T-helper 1 cell treated with Interleukin-12 subunit alpha and Interleukin-12 subunit beta and Interleukin-4 antibody, amounts not matched to agents 30 ng/mL and 1 ng/mL, for 36 hours (primary cell): ENCODE results near the gene ALG12. TPM values are rescaled to one million over a fixed set of nuclear protein-coding genes. Genes with fewer than 3 reads are reported as not detected.

Experiments
- intact Hi-C: fragments of 100-400 bp; cut with micrococcal nuclease; formaldehyde crosslinking; loops from one replicate; pipeline ENCODE4 v1.15.1; 2024
- total RNA-seq: library from RNA; stranded (reverse); gene quantifications from 2 replicates; pipeline ENCODE4 v1.2.3, GENCODE V29; 2022

The ALG12 gene
- total RNA-seq, 1 donor from 2014 or later, result 21.1 TPM

DNA sequence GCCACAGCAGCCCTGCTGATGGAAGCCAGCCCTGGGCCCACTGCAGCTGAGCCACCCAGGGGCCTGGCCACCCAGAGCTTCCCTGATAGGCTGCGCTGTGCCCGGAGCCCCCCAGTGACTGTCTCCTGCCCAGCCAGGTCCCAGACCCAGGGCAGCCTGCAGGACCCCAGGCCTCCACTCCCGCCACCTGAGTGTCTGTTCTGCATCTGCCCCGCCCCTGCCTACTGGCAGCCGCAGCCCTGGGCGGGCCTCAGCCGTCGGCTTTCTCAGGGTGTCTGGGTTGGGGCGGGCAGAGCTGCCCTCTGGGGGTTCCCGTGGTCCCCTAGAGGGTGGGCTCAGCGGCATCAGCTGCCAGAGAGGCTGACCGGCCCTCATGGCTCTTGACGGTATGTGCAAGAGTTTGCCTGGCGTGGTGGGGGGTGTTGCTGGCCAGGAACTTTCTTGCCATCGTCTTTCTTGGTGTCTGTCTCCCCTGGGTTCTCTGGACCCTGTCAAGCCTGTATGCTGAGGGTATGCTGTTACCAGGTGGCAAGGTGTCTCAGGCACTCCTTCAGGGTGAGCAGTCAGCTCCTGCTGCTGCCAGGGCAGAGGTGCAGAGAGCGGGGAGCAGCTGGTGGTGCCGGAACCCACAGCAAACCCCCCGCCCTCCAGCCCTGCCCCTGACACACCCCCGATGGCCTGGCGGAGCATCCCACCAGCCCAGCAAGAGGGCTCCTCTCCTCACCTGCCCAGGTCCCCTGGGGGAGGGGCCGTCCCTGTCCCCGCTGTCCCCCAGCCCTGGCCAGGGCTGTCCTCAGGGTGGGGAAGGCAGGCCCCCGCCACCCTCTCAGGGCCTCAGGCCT is 30.1 kb upstream of the ALG12 start:
- intact Hi-C loops, result no loop called here

DNA sequence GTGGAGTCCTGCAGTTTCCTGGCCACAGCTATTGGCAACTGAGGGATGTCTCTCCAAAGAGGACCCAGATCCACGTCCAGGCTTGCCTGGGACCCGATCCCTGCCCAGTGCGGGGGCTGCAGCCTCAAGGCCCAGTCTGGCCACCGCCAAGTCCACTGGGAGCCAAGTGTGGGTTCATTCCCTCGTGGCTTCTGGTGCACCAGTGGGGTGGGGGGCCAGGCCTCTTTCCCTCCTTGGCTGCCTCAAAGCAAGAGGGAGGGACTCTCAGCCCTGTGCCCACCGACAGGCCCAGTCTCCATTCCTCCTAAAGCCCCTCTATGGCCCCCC is 29.0 kb upstream of the ALG12 start:
- intact Hi-C loops, result no loop called here

DNA sequence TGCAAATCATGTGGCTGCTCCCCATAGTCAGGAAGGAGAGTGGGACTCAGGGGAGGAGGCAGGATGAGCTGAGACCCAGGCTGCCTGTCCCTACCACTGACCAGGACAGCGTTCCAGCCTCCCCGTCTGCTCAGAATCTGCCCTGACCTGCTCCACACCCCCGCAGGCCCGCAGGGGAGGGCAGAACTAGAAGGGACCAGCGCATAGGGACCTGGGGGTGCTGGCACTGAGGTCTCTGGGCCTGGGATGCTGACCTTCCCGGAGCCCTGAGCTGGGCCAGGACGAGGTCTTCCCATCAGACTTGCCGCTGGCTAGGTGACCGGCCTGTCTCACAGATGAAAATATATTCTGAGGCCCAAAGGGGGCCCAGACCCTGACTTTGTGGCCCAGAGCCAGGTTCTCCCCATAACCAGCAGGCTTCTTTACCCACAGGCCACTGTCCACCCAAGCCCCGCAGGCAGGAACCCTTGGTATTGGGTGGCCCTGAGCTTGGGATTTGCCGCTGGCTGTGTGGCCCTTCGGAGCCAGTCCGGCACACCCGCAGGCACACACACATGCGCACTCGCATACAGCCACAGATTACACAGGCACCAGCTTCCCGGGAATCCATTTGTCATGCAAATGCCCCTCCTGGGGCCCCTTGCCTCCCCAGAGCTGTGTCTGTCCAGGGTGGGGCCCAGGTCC is 28.5 kb upstream of the ALG12 start:
- intact Hi-C loops, result no loop called here

DNA sequence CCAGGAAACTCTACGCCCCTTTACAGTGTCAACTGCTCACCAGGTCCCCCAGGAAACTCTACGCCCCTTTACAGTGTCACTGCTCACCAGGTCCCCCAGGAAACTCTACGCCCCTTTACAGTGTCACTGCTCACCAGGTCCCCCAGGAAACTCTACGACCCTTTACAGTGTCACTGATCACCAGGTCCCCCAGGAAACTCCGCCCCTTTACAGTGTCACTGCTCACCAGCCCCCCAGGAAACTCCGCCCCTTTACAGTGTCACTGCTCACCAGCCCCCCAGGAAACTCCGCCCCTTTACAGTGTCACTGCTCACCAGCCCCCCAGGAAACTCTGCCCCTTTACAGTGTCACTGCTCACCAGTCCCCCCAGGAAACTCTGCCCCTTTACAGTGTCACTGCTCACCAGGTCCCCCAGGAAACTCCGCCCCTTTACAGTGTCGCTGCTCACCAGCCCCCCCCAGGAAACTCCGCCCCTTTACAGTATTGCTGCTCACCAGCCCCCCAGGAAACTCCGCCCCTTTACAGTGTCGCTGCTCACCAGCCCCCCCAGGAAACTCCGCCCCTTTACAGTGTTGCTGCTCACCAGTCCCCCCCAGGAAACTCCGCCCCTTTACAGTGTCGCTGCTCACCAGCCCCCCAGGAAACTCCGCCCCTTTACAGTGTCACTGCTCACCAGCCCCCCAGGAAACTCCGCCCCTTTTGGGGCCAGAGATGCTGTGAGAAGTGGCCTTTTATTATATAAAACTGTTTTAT is 27.0 kb upstream of the ALG12 start:
- intact Hi-C loops, result loop anchor here (1.0 kb wide), 2 partner anchors 9 to 15 kb away; partner anchors contain the start of gene PIM3

GRCh38 chr22:49944399-49944891 is 26.2 kb upstream of the ALG12 start:
- intact Hi-C loops, result no loop called here

GRCh38 chr22:49943771-49944398 is 25.6 kb upstream of the ALG12 start:
- intact Hi-C loops, result no loop called here

DNA sequence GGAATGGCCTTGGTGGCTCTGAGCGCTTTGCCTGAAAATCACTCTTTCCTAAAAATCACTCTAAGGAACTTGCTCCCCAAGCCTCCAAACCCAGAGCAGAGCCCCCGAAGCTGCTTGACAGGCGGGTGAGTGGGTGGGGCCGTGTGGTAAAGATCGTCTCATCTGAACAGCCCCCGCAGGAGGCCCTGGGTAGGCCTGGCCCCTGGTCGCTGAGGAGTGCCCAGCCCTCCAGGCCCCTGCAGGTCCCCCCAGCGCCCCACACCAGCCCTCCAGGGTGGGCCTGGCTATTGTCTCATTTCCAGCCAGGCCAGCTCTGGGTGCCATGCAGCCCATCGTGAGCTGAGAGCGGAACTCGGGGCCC is 25.1 kb upstream of the ALG12 start:
- intact Hi-C loops, result no loop called here

GRCh38 chr22:49942565-49943404 is 24.5 kb upstream of the ALG12 start:
- intact Hi-C loops, result no loop called here

DNA sequence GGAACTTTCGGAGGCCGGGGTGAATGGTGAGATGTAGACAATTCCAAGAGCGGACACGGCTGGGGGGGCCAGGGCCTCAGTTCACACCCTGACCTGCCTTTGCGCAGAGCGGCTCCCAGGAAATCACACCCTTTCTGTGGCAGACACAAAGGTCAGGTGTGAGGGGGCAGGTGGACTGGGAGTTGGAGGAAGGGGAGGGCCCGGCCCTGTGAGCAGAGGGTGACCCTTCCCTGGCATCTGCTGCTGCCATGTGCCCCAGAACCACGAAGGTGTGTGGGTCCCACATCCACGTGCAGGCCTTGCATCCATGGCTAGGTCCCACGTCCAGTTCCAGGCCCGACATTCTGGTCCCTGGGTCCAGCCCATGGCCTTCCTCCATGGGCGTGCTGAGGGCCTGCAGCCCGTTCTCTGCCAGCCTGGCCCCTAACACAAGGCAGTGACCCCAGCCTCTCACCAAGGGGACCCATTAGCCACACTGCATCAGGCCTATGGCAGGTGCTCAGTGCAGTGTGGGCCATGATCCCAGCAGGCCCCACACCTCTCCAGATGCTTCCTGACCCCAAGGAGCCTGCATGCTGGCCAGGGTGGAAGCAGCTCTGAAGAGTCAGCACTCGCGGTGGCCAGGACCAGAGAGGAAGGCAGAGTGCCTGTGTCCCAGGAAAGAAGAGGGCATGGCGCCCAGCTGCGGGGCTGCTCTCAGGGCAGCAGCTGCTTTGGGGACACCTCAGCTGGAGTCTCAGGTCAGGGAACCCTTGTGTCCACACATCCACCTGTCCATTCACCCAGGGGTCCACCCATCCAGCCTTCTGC is 23.5 kb upstream of the ALG12 start:
- intact Hi-C loops, result no loop called here

GRCh38 chr22:49938565-49939136 is 20.4 kb upstream of the ALG12 start:
- intact Hi-C loops, result loop anchor here (5.0 kb wide), 1 partner anchor 254 kb away; no protein-coding TSS in a partner anchor

DNA sequence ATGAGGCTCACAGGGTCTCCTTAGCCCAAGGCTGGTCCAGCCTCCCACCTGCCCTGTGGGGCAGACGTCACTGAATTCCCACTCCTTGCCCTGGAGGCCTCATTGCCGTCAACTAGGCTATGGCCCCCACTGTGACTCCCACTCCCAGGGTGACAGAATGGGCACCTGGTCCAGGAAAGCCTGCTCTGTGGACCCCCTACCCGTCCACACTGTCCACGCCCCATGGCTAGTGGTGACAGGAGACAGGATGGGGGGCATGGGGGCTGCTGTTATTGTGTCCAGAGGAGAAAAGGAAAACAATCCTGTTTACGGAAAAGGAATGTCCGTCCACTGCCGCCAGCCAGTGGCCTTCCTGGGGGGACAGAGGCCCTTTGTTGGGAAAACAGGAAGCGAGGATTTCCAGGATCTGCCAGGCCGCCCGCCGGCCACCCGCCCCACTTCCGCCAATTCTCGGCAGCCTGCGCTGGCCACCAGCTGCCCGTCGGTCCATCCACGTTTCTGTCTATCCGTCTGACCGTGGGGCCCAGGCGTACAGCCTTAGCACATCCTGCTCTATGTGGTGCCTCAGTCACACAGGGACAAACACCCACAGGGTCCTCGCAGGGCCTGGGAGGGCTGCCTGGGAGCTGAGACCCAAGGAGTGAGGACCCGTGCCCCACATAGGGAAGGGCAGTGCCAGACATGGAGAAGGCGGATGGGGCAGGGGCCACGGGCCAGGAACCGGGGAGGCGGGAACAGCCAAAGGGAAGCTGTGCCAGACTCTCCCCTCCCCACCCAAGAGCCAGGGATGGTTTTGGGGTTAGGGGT is 19.7 kb upstream of the ALG12 start:
- intact Hi-C loops, result loop anchor here (2.0 to 5.0 kb wide), 2 partner anchors 33 to 254 kb away; no protein-coding TSS in a partner anchor

- intact Hi-C loops, result loop anchor here (1.0 to 5.0 kb wide), 5 partner anchors 8 to 255 kb away; partner anchors contain the start of genes ALG12, CRELD2 and PIM3
Measured at GRCh38 chr22:49936973-49937757, 18.9 kb upstream of the ALG12 start.

DNA sequence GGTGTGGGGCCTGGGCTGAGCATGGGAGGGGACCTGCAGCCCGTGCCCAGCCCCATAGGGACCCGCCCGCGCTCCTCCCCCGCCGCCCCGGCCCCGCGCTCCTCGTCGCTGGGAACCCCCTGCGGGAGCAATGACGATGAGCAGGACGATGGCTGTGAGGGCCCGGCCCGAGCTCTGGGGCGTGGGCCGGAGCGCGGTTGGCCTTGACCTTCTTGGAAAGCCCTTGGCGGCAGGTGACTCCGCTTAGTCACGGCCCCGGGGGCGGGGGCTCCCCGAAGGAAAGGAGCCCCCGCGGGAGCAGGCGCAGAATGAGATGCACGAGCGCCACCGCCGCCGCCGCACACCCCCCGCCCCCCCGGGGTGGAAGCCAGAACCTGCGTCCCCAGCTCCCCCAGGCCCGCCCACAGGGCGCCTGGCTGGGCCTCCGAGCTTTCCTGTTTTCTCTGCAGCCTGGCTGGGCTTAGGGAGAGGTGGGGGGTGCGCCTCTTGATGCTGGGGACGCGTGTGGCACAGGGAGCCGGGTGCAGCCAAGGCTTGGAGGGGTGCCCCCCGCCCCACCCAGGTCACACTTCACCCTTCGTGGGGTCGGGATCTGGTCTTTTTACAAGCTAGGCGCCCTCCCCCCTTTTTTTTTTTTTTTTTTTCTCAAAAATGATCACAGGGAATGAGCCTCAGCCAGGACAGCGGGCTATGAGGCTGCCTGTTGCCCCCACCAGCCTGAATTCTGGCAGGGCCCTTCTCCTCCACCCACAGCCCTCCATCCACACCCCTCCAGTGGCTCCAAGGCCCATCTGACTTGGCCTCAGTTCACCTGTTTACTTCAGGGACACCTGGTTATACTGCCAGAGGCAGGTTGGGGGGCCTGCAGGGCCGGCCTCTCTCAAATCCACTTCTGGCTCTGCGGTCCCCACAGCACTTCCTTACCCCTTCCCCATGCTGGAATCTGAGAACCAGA is 18.1 kb upstream of the ALG12 start:
- intact Hi-C loops, result loop anchor here (1.0 to 5.0 kb wide), 5 partner anchors 9 to 256 kb away; partner anchors contain the start of genes ALG12, CRELD2 and PIM3

GRCh38 chr22:49935561-49935960 is 17.3 kb upstream of the ALG12 start:
- intact Hi-C loops, result loop anchor here (5.0 kb wide), 1 partner anchor 257 kb away; no protein-coding TSS in a partner anchor

DNA sequence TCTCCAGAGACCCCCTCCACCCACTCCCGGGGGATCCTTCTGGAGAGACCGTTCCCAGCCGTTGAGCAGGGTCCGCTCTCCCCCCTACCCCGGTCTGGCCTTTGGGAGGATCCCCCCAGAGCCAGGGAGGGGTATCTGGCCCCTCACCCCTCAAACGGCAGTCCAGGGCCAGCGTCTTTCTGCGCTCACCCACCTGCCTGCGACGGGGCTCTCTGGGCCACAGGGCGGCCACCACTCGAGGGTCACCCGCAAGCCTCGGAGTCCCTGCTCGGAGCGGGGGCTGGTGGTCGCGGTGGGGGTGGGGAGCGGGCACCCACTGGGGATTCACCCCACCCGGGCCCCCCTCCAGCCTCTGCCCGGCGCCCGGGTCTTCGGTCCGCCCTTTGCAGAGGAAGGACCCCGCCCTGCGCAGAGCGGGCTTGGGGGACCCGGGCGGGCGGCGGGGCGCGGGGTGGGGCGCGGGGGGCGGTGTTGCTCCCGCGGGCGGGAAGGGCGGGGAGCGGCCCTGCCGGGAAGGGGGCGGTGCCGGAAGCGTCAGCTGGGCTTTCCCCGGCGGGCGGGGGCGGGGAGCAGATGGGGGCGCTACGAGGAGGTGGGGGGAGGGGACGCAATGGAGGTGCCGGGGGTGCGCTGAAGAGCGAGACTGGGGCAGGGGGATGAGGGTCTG is 16.8 kb upstream of the ALG12 start:
- intact Hi-C loops, result loop anchor here (5.0 kb wide), 1 partner anchor 257 kb away; no protein-coding TSS in a partner anchor
